ENCODE results near the gene OR51F1.

The OR51F1 gene

GRCh38 chr11:4797206-4797605, 27.5 kb upstream of the OR51F1 start:
- H3K27ac Mint-ChIP-seq, result no peak overlapping the region
- no peaks in the 10 kb centered on the region for H3K36me3 Mint-ChIP-seq (ENCODE audit: low read depth)
- TF ChIP-seq CTCF (IDR thresholded peaks at IDR 0.05; ENCODE audit: unreplicated experiment in 3 of 3), result no peak
- H3K9me3 Mint-ChIP-seq, result no peaks in the 10 kb centered on the region
- no peaks in the 10 kb centered on the region for H3K4me1 Mint-ChIP-seq
- no peak overlapping the region for H3K4me3 Mint-ChIP-seq
- no peaks in the 10 kb centered on the region for H3K27me3 Mint-ChIP-seq (ENCODE audit: low read depth)

- no peak for TF ChIP-seq CTCF (IDR thresholded peaks at IDR 0.05; ENCODE audit: unreplicated experiment in 3 of 3)
- Mint-ChIP-seq H3K4me3 (no peak overlapping the region), H3K4me1 (no peaks in the 10 kb centered on the region), H3K27me3 (ENCODE audit: low read depth) (peaks cover 3% of the 10 kb centered on the region), H3K27ac (no peak overlapping the region), H3K36me3 (ENCODE audit: low read depth) (no peaks in the 10 kb centered on the region), H3K9me3 (peaks cover 17% of the 10 kb centered on the region)
Observed at GRCh38 chr11:4782454-4782853, 12.7 kb upstream of the OR51F1 start.

- H3K9me3 Mint-ChIP-seq, result no peaks in the 10 kb centered on the region
- H3K4me1 Mint-ChIP-seq, result no peaks in the 10 kb centered on the region
- H3K4me3 Mint-ChIP-seq, result no peak overlapping the region
- no peaks in the 10 kb centered on the region for H3K27me3 Mint-ChIP-seq (ENCODE audit: low read depth)
- no peaks in the 10 kb centered on the region for H3K36me3 Mint-ChIP-seq (ENCODE audit: low read depth)
- no peak overlapping the region for H3K27ac Mint-ChIP-seq
- no peak for TF ChIP-seq CTCF (IDR thresholded peaks at IDR 0.05; ENCODE audit: unreplicated experiment in 3 of 3)
Observed at GRCh38 chr11:4768094-4768493, 1.6 kb downstream of the OR51F1 start.

GRCh38 chr11:4766420-4767043, 3.2 kb downstream of the OR51F1 start:
- no peaks in the 10 kb centered on the region for H3K9me3 Mint-ChIP-seq
- H3K4me1 Mint-ChIP-seq, result no peaks in the 10 kb centered on the region
- no peaks in the 10 kb centered on the region for H3K27me3 Mint-ChIP-seq (ENCODE audit: low read depth)
- no peaks in the 10 kb centered on the region for H3K36me3 Mint-ChIP-seq (ENCODE audit: low read depth)
- H3K27ac Mint-ChIP-seq, result no peak overlapping the region
- no peak for TF ChIP-seq CTCF (IDR thresholded peaks at IDR 0.05; ENCODE audit: unreplicated experiment in 3 of 3)
- no peak overlapping the region for H3K4me3 Mint-ChIP-seq

GRCh38 chr11:4763096-4763495, 6.6 kb downstream of the OR51F1 start:
- Mint-ChIP-seq H3K4me3 (no peak overlapping the region), H3K36me3 (ENCODE audit: low read depth) (no peaks in the 10 kb centered on the region), H3K27me3 (ENCODE audit: low read depth) (no peaks in the 10 kb centered on the region), H3K4me1 (no peaks in the 10 kb centered on the region), H3K27ac (no peak overlapping the region), H3K9me3 (no peaks in the 10 kb centered on the region)
- TF ChIP-seq CTCF (IDR thresholded peaks at IDR 0.05; ENCODE audit: unreplicated experiment in 3 of 3), result no peak

GRCh38 chr11:4751201-4751600, 18.5 kb downstream of the OR51F1 start:
- no peaks in the 10 kb centered on the region for H3K4me1 Mint-ChIP-seq
- H3K27me3 Mint-ChIP-seq (ENCODE audit: low read depth), result no peaks in the 10 kb centered on the region
- H3K27ac Mint-ChIP-seq, result no peak overlapping the region
- TF ChIP-seq CTCF (IDR thresholded peaks at IDR 0.05; ENCODE audit: unreplicated experiment in 3 of 3), result no peak
- no peaks in the 10 kb centered on the region for H3K9me3 Mint-ChIP-seq
- no peak overlapping the region for H3K4me3 Mint-ChIP-seq
- no peaks in the 10 kb centered on the region for H3K36me3 Mint-ChIP-seq (ENCODE audit: low read depth)

Measured in nephron (organoid).